Colonic mucosa (tissue), 4 donors: Measurements from ENCODE around the gene ZNF443. TPM values are rescaled to one million over a fixed set of nuclear protein-coding genes. Genes with fewer than 3 reads are reported as not detected.
A peak's percentile ranks its signal among the peaks of the same experiment; 100 is the strongest.
"Not testable (repeated sequence)": the region's sequence is repeated elsewhere in the genome, so short reads cannot be mapped to it uniquely, and the experiment has no call there.

Experiments
- DNase-seq: peaks from one replicate; pipeline ENCODE4 v3.0.0-alpha.2; 2020
- H3K27ac ChIP-seq: fragments of 200-600 bp; one replicate; pipeline ENCODE4 v1.8.0; 2021
- H3K27me3 ChIP-seq: fragments of 200-600 bp; one replicate; pipeline ENCODE4 v1.8.0; 2021
- H3K36me3 ChIP-seq: fragments of 200-600 bp; one replicate; pipeline ENCODE4 v1.8.0; 2021
- H3K4me1 ChIP-seq: fragments of 200-600 bp; one replicate; pipeline ENCODE4 v1.8.0; 2021; ENCODE audit warnings: mild to moderate bottlenecking
- H3K4me3 ChIP-seq: fragments of 200-600 bp; one replicate; pipeline ENCODE4 v1.8.0; 2021
- H3K9ac ChIP-seq, 2 donors: one replicate each; pipeline ENCODE4 v1.7.0; 2013; ENCODE audit warnings: control low read depth in 2 of 2, low read depth in 2 of 2, low read length in 2 of 2
- H3K9me3 ChIP-seq: fragments of 200-600 bp; one replicate; pipeline ENCODE4 v1.8.0; 2021
- CTCF ChIP-seq: fragments of 200-600 bp; IDR thresholded peaks from one replicate; pipeline ENCODE4 v1.8.0; 2022; ENCODE audit warnings: antibody characterized with exemption, mild to moderate bottlenecking
- intact Hi-C: fragments of 100-400 bp; cut with DNase I; formaldehyde crosslinking; loops from one replicate; pipeline ENCODE4 v1.14.1; 2022
- total RNA-seq, 2 donors: library from RNA; stranded (reverse); fragmentation: NEBNext Ultra II Directional in 1 of 2; extraction: Animal tissue kit (Norgen Biotek cat#: 25700) in 1 of 2; gene quantifications; one replicate each; pipeline ENCODE4 v1.2.1, GENCODE V29; 2021
- donor health status: healthy.
- donor health status: DM: no; HTN: no; CAD: no.
- donor health status: DM: no; HTN: no; CAD: no.

Gene ZNF443
- total RNA-seq, 2 donors from 2014 or later, result 7.4 to 7.6 TPM

- peaks cover 6% of the 10 kb centered on the region for H3K9me3 ChIP-seq
- no peak overlapping the region for H3K9ac ChIP-seq
- no peak overlapping the region for H3K27ac ChIP-seq
- intact Hi-C loops, result no loop called here
- no peak for TF ChIP-seq CTCF
- no peaks in the 10 kb centered on the region for H3K36me3 ChIP-seq
- no peak overlapping the region for H3K4me3 ChIP-seq
- no peaks in the 10 kb centered on the region for H3K27me3 ChIP-seq
- no peaks in the 10 kb centered on the region for H3K4me1 ChIP-seq
- no peak for DNase-seq
Measured at GRCh38 chr19:12464769-12465168, 23.9 kb upstream of the ZNF443 start.

GRCh38 chr19:12464139-12464538, 23.3 kb upstream of the ZNF443 start:
- H3K36me3 ChIP-seq, H3K27ac ChIP-seq, H3K27me3 ChIP-seq, DNase-seq, H3K9ac ChIP-seq, H3K4me3 ChIP-seq, H3K9me3 ChIP-seq, intact Hi-C loops, H3K4me1 ChIP-seq: not testable (repeated sequence)

GRCh38 chr19:12453495-12453894, 12.7 kb upstream of the ZNF443 start:
- no peak for TF ChIP-seq CTCF
- H3K27me3 ChIP-seq, result no peaks in the 10 kb centered on the region
- no peaks in the 10 kb centered on the region for H3K36me3 ChIP-seq
- no peak overlapping the region for H3K4me3 ChIP-seq
- no peaks in the 10 kb centered on the region for H3K9me3 ChIP-seq
- H3K9ac ChIP-seq, result no peak overlapping the region
- peak; percentile 65 for DNase-seq
- H3K4me1 ChIP-seq, result no peaks in the 10 kb centered on the region
- no peak overlapping the region for H3K27ac ChIP-seq
- intact Hi-C loops, result no loop called here

GRCh38 chr19:12450844-12451243, 10.0 kb upstream of the ZNF443 start:
- Histone ChIP-seq H3K4me1 (no peaks in the 10 kb centered on the region), H3K27me3 (no peaks in the 10 kb centered on the region), H3K9me3 (no peaks in the 10 kb centered on the region), H3K36me3 (no peaks in the 10 kb centered on the region), H3K27ac (no peak overlapping the region), H3K4me3 (no peak overlapping the region), H3K9ac (no peak overlapping the region)
- no peak for TF ChIP-seq CTCF
- intact Hi-C loops, result no loop called here
- DNase-seq, result no peak

- DNase-seq, result no peak
- TF ChIP-seq CTCF, result no peak
- Histone ChIP-seq H3K27ac (no peak overlapping the region), H3K9ac (no peak overlapping the region), H3K36me3 (no peaks in the 10 kb centered on the region), H3K9me3 (no peaks in the 10 kb centered on the region), H3K4me3 (no peak overlapping the region), H3K4me1 (no peaks in the 10 kb centered on the region), H3K27me3 (no peaks in the 10 kb centered on the region)
- intact Hi-C loops, result no loop called here
Measured at GRCh38 chr19:12448808-12449207, 8.0 kb upstream of the ZNF443 start.

- H3K4me1 ChIP-seq, H3K27me3 ChIP-seq, H3K36me3 ChIP-seq, H3K9me3 ChIP-seq, intact Hi-C loops: not testable (repeated sequence)
- H3K9ac ChIP-seq, result peak overlapping the region; percentile 64 to 66
- peak; percentile 51 for DNase-seq
- H3K4me3 ChIP-seq, result peak overlapping the region; percentile 61
- peak overlapping the region; percentile 82 for H3K27ac ChIP-seq
Measured at GRCh38 chr19:12439686-12440540, 908 bp downstream of the ZNF443 start.

- intact Hi-C loops, H3K36me3 ChIP-seq: not testable (repeated sequence)
Measured at GRCh38 chr19:12430726-12431299, 10.0 kb downstream of the ZNF443 start.

More at GRCh38 chr19:12430726-12431299, 10.0 kb downstream of the ZNF443 start:
- not testable (repeated sequence) for H3K4me1 ChIP-seq, H3K27me3 ChIP-seq, H3K4me3 ChIP-seq, DNase-seq, H3K9ac ChIP-seq, H3K27ac ChIP-seq, H3K9me3 ChIP-seq
